ENCODE results near the gene JOSD2.
"Not testable (repeated sequence)": the region's sequence is repeated elsewhere in the genome, so short reads cannot be mapped to it uniquely, and the experiment has no call there.

The JOSD2 gene

DNA sequence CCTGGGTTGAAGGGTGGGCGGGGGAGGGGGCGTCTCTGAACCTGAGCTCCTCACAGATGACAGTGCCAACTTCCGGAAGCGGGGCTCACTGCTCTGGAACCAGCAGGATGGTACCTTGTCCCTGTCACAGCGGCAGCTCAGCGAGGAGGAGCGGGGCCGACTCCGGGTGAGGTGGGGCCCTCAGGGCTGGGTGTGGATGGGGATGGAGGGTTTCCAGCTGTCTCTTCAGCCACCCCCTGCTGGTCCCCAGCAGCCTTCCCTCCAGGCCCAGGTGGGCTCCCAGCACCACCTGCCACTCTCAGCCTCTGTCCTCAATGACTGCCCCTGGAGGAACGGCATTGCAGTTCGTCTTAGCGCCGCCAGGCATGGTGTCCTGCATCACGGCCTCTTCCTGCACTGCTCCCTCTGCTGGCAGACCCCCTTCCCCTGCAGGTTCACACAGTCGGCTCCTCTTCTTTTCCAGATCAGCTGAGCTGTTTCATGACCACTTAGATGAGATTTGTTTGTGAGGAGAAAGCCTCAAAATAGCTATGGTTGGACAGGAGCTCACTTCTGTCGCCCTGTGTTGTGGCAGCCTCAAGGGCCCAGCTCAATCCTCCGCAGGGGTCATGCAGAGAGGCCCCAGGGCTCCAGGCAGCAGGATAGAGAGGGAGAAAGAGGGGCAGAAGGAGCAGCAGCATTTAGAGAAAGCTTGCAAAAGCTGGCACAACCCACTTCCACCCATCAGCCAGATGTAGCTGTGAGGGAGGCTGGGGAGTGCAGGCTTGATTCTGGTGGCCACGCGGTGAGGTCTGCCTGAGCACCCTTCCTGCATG is 31.9 kb downstream of the JOSD2 start:
- FAIRE-seq (no peak), DNase-seq (ENCODE audit: low spot score) (peak; percentile 70)

DNA sequence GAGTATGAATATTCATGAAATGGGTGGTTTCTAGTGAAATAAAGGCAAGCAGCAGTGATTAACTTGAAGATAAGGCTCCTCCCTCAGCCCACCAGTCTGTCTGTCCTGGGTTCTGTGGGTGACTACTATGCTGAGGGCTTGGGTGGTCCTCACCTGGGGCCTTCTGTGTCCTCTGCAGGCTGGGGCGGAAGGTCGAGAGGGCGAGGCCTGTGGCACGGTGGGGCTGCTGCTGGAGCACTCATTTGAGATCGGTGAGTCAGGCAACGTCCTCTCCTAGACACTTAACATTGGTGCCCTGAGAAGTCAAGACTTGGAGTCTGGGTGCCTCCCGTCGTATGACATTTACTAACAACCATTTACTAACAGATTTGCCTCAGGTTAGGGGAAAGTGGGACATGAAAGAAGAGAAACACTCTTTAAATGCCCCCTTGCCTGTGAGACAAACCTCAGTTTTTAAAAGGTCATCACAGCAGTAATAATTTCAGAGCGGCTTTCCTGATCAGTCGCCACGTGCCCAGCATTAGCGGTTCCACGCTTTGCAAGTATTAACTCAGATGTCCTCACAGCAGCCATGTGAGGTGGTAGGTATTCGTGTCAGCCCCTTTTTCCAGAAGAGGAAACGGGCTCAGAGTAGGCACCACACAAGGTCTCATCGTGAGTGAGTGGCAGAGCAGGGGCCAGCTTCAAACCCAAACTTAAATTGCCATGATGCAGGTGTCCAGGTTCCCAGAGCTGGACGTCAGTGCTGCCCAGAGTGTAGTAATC is 33.1 kb downstream of the JOSD2 start:
- FAIRE-seq = no peak
- no peak for DNase-seq (ENCODE audit: low spot score)

DNA sequence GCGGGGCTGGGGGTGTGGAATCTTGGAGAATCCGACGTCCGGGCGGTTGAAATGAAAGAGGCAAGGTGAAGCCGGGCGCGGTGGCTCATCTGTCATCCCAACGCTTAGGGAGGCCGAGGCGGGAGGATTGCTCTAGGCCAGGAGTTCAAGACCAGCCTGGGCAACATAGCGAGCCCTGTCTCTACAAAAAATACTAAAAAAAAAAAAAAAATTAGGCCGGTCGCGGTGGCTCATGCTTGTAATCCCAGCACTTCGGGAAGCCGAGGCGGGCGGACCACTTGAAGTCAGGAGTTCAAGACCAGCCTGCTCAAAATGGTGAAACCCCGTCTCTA is 34.1 kb downstream of the JOSD2 start:
- FAIRE-seq = no peak
- DNase-seq (ENCODE audit: low spot score) = no peak

DNA sequence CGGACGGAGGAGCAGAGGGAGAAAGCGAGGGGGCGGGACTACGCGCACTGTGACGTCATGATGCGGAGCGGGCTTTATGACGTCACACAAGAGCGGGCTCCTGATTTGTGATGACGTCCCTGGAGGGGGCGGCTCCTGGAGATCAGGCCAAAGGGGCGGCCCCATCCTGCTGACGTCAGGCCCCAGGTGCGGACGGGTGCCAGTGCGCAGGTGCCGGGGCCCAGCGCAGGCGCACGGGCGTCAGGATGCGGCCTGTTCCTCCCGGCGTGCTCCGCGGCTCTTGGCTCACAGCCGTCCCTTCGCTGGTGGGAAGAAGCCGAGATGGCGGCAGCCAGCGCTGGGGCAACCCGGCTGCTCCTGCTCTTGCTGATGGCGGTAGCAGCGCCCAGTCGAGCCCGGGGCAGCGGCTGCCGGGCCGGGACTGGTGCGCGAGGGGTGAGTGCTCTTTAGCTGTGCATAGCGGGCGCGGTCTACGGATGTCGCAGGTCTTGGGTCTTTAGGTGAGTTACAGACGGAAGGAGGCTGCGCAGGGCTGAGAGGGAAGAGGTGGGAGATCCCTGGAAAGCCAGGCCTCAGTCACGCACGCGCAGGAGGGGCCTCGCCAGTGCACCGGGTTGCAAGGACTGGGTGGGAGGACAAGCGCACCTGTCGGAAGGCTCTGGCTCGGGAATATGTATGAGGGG is 34.6 kb downstream of the JOSD2 start, which contains the start of the genes EMC10 and GARIN5A:
EMC10 (plus strand) TSS at position 284 of the 683 bp plus-strand sequence; CDS start at position 322, 38 bp downstream.
GARIN5A (minus strand) TSS at position 625 of the 683 bp plus-strand sequence; CDS start at position 165, 460 bp downstream.
- DNase-seq (ENCODE audit: low spot score) (peak; percentile 99), FAIRE-seq (peak; percentile 61)

DNA sequence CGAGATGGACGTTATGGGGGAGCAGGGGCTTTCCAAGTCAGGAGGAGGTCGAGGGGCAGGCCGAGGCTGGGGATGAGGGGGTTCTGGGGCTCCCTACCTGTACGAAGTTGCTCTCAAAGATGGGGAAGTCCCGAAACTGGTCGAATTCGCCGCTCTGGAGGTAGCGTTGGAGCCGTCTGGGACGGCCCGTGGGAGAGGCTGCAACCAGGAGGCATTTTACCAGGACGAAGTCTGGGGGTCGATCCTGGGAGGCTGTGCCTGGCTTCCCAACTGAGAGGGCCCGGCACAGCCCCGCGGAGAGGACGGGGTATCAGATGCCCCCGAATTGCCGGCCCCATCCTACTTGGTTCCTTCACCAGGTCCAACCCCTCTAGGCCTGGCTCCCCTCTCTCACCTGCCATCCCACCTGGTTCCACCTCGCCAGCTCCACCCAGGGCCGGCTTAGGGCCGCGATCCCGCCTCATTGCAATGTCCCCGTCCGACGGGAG is 35.2 kb downstream of the JOSD2 start:
- FAIRE-seq (no peak), DNase-seq (ENCODE audit: low spot score) (no peak)

DNA sequence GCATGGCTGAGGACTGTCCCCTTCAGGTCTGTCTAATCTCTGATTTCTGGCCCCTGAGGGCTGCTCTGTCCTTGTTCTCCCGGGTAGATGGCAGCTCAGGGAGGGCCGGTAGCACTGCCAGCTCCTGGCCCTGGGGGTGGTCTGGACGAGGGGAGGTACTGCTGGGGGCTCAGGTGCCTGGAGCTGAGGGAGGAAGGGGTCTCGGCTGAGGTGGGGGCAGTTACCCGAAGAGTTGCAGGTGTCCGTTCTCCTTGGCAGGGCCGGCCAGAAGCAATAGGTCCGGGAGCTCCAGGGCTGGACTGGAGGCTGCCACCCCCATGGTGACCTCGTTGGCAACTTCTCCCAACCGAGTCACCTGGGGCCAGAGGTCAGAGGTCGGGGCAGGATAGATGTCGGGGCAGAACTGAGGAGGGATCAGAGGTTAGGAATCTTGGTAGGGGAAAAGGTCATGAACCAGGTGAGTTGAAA is 35.9 kb downstream of the JOSD2 start:
- FAIRE-seq (no peak), DNase-seq (ENCODE audit: low spot score) (no peak)

DNA sequence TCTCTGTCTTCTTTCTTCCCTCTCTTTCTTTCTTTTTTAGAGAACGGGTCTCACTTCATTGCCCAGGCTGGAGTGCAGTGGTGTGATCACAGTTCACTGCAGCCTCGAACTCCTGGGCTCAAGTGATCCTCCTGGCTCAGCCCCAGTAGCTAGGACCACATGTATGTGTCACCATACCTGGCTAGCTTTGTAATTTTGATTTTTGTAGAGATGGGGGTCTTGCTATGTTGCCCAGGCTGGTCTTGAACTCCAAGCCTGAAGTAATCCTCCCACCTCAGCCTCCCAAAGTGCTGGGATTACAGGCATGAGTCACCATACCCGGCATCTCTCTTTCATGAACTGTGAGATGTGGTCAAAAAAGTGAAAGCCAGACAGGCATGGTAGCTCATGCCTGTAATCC is 37.7 kb downstream of the JOSD2 start:
- FAIRE-seq; DNase-seq (ENCODE audit: low spot score): not testable (repeated sequence)

DNA sequence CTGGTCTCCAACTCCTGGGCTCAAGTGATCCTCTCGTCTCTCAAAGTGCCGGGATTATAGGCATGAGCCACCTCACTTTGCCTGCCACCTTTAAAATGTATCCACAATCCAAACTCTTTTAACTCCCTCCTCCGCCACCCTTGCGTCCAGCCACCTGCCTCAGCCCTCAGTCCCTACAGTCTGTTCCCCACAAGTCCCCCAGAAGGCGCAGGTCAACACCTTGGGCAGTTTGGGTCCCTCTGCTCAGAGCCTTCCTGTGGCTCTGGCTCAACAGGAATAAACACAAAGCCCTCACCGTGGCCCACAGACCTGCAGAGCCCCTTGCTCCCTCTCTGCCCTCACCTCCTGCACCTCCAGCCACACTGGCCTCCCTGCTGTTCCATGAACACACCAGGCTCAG is 42.2 kb downstream of the JOSD2 start:
- DNase-seq (ENCODE audit: low spot score) (no peak), FAIRE-seq (no peak)

DNA sequence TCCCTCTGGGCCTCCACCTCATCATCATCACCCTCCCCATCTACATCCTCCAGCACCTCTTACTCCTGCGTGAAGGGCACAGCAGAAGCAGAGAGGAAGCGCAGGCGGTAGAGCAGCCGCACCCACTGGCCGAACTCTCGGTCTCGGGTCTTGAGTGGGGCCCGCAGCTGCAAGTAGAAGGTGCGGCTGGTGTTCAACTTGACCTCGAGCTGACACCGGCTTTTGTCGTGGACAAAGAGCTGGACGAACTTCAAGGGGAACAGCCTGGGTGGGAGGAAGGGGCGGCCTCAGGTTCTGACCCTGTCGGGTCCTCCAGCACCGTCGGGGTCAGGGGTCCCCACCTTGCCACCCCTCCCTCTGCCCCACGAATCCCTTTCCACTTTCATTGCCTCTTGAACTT is 43.4 kb downstream of the JOSD2 start:
- no peak for FAIRE-seq

DNA sequence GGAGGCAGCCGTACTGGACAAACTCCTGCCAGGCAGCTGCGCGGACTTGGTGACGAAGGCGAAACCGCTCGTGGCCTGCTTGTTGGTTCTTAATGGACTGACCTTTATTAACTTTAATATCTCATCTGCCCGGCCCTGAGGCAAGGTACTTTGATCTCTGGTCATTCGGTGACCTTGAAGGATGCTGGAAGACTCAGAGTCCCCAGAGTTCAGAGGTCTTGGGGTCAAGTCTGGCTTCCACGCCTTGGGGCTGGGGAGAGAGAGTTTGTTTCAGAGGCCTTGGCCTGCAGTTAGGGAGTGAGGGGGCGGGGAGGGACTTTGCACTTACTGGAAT is 44.3 kb downstream of the JOSD2 start:
- no peak for FAIRE-seq

More for the DNA sequence above, 43.4 kb downstream of the JOSD2 start:
- DNase-seq (ENCODE audit: low spot score) = no peak

DNA sequence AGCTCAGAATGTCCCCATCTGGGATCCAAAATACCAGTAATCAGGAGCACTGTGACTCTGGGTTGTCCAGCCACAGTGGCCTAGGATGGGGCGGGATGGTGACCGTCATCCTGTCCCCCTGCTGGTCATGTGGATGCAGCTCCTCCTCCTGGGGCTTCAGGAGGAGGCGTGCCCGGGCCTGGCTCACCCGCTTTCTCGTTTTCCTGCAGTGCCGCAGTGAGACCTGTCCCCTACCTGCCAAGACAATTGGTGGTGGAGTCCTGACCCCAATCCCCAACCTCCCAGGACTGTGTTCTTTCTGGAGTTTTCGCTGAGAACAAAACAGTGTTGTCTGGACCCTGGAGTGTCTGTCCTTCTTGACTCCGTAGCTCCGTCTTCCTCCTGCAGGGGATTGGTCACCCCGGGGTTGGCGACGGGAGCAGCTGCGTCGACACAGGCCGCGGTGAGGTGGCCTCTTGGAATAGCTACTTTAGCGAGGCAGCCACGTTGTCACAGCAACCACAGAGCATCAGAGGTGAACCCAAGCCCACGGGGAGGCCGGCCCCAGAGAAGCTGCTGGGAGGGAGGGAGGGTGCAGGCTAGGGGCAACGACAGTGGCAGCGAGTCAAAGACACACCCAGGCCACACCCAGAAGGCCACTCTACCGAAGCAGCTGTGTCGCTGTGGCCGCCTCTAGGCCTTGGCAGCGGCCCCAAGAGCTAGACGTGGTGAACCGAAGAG is 44.8 kb downstream of the JOSD2 start:
- FAIRE-seq = no peak

More for the DNA sequence above, 44.3 kb downstream of the JOSD2 start:
- no peak for DNase-seq (ENCODE audit: low spot score)

DNA sequence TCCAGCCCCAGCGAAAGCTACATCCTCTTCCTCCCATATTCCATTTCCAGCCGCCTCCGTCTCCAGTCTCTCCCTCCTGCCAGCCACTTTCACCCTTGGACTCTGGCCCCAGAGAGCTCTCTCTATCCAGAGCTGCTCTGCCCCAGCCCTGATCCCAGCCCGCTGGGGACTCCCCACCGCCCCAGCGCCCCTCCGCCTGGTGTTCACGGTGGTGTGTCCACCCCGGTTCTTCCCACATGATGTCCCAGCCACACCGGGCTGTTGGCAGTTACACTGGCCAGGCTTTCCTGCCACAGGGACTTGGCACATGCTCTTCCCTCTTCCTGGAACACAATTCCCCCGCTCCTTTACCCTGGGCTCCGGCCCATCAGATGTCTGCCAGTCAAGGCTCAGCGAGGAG is 46.0 kb downstream of the JOSD2 start:
- FAIRE-seq = no peak
- no peak for DNase-seq (ENCODE audit: low spot score)

More for the DNA sequence above, 44.8 kb downstream of the JOSD2 start:
- no peak for DNase-seq (ENCODE audit: low spot score)

DNA sequence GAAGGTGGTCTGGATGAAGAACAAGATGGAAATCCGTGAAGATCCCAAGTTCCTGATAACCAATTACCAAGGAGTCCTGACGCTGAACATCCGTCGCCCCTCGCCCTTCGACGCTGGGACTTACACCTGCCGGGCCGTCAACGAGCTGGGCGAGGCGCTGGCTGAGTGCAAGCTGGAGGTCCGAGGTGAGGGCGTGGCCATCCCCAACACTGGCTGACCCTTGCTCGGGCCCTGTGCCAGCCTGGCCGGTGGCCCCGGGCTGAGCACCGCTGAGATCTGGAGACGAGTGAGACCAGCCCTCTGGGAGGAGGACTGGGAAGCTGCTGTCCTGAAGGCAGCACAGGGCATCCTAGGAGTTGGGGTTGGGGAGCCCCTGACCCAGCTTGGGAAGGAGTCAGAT is 46.6 kb downstream of the JOSD2 start:
- FAIRE-seq = no peak
- no peak for DNase-seq (ENCODE audit: low spot score)

DNA sequence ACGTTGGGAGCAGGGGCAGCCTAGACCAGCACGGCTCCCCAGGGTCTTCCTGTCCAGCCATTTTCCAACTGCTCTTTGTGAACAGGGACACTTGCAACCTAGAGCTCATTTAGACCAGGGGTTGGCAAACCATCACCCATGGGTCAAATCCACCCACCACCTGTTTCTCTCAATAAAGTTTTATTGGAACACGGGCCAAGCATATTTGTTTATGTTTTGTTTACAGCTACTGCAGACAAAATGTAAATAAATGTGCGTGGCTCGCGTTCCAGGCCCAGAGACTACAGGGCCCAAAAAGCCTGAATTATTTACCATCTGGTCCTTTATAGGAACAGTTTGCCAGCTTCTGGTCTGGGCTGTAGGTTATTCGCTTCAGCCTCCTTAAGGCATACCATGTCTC is 48.0 kb downstream of the JOSD2 start:
- FAIRE-seq = no peak
- DNase-seq (ENCODE audit: low spot score) = no peak

DNA sequence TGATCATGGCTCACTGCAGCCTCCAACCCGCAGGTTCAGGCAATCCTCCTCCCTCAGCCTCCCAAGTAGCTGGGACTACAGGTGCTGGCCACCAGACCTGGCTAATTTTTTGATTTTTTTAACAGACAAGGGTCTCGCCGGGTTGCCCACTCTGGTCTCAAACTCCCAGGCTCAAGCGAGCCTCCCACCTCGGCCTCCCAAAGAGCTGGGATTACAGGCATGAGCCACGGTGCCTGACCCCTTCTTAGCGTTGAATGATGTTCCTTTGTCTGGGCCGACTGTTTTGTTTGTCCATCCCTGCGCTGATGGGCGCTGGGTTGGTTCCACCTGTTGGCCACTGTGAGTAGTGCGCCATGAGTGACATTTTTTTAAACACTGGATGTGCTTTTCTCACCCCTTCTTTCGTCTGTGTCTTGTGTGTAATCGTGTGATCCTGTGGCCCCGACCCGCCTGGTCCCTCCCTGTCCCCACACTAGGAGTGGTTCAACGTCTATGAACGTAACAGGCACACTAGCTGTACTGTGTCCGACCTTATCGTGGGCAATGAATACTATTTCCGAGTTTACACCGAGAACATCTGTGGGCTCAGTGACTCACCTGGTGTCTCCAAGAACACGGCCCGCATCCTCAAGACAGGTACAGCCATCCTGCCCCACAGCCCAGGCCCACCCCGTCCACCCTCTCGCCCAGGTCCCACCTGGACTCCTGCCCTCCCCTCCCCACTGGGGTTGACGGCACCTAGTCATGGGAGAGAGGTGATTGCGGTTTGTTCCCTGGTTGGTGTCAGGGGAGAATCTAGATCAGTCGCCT is 49.7 kb downstream of the JOSD2 start:
- DNase-seq (ENCODE audit: low spot score) (peak; percentile 84), FAIRE-seq (peak; percentile 58)

DNA sequence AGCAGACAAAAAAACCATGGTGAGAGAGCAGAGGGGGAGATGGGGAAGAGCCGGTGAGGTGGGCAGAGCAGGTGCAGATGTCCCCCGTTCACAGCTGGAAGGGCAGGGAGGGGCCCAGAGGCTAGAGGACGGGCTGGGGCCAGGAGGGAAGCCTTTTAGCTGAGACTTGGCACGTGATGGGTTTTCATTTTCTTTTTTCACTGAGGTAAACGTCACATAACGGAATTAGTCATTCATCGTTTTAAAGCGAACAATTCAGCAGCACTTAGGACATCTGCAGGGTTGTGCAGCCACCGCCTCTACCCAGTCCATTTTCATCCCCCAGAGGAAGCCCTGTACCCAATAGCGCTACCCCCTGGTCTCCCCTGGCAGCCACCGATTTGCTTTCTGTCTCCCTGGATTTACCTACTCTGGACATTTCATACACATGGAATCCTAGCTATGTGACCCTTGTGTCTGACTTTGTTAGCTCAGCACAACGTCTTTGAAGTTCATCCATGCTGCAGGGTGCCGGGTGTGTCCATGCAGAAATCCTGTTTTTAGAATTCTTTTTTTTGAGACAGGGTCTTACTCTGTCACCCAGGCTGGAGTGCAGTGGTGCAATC is 50.7 kb downstream of the JOSD2 start:
- DNase-seq (ENCODE audit: low spot score) (peak; percentile 60), FAIRE-seq (no peak)

DNA sequence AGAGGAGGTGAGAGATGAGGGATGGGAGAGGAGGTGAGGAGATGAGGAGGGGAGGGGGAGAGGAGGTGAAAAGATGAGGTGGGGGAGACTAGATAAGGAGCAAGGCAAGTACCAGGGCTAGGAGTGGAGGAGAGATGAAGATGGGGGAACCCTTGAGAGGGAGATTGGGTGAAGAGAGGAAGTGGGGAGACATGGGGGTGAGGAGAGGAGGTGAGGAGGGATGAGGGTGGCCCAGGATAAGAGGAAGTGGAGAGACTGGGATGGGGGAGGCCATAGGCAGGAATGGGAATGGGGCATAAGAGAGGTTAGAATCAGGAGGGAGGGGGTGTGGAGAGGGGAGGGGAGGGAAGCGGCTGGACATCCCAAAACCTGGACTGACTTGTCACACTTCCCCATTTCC is 51.4 kb downstream of the JOSD2 start:
- DNase-seq (ENCODE audit: low spot score) (no peak), FAIRE-seq (no peak)

DNA sequence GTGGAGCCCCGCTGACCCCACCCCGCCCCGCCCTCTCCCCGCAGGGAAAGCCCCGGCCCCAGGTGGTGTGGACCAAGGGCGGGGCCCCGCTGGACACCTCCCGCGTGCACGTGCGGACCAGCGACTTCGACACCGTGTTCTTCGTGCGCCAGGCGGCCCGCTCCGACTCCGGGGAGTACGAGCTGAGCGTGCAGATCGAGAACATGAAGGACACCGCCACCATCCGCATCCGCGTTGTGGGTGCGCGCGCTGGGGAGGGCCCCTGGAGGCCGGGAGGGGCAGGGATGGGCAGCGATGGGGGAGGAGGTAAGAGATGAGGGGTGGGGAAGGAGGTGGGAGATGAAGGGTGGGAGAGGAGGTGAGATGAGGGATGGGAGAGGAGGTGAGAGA is 51.9 kb downstream of the JOSD2 start:
- DNase-seq (ENCODE audit: low spot score) (no peak), FAIRE-seq (no peak)

DNA sequence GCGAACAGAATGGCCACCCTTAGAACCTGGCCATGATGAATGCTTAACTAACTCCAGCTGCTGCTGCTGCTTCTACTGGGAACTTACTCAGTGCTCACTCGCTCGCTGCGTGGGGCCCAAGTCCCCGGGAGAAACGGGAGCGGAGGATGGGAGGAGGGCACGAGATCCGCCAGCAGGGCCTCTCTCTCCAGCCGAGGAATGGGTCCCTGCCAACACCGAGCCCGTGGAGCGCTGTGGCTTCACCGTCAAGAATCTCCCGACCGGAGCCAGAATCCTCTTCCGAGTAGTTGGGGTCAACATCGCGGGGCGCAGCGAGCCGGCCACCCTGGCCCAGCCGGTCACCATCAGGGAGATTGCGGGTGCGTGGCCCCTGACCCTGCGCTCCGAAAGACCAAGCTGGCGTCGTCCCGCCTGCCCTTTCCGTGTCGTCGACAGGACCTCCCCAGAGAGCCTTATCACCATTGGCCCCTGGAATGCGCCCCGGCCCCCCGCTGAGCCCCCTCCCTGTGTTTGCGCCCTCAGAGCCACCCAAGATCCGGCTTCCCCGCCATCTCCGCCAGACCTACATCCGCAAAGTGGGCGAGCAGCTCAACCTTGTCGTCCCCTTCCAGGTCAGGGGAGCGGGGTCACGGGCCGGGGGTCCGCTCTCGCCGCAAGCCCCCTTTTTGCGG is 52.5 kb downstream of the JOSD2 start:
- no peak for FAIRE-seq
- DNase-seq (ENCODE audit: low spot score) = no peak
